ENCODE results near the gene IP6K2.

IP6K2 gene

DNA sequence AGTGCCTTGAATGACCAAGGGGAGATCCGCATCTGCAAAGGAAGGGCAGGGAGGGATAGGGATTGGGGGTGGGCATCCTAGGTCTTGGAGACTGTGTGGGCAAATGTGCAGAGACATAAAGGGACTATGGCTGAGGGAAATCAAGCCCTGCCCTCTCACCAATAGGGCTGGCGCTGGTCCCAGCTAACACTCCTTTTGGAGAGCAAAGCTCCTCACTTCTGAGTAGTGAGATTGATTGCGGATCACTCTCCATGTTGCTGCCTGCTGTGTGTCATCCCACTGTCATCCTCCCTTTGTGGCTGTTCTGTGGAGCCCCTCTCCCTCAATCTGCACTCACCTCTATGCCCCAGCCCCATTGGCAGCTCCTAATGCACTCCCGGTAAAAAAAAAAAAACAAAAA, 52.1 kb downstream of the IP6K2 start:
- DNase-seq (ENCODE audit: low read depth, low spot score), result no peak

DNA sequence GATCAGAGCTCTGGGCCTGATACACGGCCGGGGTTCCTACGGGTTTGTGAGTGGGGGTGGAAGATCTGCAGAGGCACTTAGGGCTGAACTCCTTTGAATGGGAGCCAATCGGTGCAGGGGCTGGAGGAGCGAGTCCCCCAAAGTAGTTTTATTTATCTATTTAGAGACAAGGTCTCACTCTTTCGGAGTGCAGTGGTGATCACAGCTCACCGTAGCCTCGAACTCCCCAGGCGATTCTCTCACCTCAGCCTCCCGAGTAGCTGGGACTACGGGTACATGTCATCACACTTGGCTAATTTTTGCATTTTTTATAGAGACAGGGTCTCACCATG, 52.7 kb downstream of the IP6K2 start:
- no peak for DNase-seq (ENCODE audit: low read depth, low spot score)

DNA sequence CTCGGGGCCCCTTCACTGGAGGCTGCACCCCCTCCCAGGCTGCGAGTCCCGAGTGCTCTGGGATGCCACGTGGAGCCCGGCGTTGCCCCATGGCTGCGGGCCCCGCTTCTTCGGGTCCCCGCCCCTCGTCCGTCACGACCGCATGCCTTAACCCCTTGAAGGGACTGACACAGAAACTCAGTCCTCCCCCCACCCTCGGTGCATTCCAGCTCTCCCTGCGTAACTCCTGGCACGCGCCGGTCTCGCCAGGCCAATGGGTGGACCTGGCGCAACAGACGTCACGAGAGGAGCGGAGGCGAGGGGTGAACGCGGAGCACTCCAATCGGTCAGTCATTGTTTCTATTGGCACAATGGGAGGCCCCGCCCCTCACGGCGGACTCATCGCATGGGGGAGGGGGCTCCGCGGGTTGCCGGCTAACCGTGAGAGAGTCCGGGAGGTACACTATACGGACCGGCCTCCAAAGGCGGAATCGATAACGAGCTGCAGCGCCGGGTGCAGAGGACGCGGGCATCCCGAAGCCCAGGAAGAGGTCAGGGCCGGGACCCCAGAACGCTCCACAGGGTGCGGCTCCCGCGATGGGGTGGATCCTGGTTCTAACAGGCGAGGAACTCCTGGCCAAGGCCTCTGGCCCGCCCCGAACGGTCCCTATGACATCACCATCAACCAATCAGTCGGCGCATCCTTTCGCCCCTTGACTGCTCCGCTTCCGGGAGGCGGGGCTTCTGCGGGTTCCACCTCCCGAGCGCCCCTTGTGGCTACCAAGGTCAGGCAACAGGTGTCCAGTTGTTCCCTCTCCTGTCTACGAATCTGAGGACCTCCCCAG, 53.3 kb downstream of the IP6K2 start:
- DNase-seq (ENCODE audit: low read depth, low spot score), result peak; percentile 82

DNA sequence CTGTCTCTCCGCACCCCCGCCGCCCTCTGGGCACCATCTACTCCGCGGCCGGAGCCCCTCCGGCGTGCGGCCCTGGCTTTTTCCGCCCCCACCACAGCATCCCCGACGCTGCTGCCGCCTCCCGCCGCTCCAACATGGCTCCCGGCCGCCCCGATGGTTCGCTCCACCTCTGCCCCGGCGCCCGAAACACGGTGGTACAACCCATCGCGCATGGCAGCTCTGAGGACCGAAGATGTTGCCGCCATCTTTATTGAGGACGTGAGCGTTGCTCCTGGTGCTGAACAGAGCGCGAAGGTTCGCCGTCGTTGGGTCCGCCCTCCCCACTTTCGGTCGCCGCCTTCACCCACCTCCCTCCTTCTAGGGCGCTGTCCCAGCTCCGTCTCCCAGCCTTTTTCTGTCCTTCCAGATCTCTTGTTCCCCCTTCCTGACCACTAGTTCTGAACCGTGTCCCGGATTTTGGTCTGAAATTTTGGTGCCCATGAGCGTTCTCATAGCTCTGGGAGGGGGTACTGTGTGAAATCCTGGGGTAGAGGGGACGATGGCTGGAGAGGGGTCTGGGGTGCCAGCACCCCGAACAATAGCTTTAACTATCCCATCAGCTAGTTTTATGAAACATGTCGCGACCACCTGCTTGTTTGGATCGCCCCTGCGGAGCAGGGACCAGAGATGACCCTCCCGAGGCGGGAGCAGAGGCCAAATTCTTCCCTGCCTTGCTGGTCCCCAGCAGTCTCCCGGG, 54.1 kb downstream of the IP6K2 start, which contains the start of gene CELSR3:
TSS of gene CELSR3 (minus strand) at position 134 of the 736 bp plus-strand sequence. CDS start 252 bp downstream, outside the sequence.
- no peak for DNase-seq (ENCODE audit: low read depth, low spot score)

GRCh38 chr3:48662145-48662752, 54.8 kb downstream of the IP6K2 start:
- DNase-seq (ENCODE audit: low read depth, low spot score), result no peak

DNA sequence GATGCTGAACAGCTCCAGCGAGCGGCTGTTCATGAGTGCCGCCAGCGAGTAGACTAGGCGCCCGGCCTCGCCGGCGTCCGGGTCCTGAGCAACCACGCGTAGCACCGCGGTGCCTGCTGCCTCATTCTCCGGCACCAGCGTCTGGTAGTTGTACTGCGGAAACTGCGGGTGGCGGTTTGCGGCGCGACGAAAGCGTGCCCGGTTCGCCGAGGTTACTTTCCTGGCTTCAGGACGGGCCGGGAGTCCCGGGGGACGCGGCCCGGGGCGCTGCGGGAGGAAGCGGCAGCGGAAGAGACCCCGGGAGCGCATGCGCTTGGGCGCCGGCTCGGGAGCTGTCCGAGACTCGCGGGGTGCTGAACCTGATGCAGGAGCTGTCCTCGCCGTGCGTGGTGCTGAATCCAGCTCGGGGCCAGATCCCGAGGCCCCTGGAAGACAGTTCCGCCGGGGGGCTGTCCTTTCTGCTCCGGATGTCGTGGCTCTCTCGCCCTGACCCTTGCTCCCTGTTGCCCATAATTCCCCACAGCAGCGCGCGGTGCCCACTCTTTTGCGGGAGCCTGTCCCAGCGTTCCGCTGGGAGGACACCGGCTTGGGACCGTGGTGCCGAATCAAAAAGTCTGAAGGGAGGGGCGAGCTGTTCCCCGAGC, 55.4 kb downstream of the IP6K2 start:
- no peak for DNase-seq (ENCODE audit: low read depth, low spot score)

- DNase-seq (ENCODE audit: low read depth, low spot score), result no peak
Observed at GRCh38 chr3:48660800-48661400, 56.1 kb downstream of the IP6K2 start.

GRCh38 chr3:48656841-48657281, 60.2 kb downstream of the IP6K2 start:
- no peak for DNase-seq (ENCODE audit: low read depth, low spot score)

GRCh38 chr3:48656061-48656840, 60.8 kb downstream of the IP6K2 start:
- DNase-seq (ENCODE audit: low read depth, low spot score), result no peak

DNA sequence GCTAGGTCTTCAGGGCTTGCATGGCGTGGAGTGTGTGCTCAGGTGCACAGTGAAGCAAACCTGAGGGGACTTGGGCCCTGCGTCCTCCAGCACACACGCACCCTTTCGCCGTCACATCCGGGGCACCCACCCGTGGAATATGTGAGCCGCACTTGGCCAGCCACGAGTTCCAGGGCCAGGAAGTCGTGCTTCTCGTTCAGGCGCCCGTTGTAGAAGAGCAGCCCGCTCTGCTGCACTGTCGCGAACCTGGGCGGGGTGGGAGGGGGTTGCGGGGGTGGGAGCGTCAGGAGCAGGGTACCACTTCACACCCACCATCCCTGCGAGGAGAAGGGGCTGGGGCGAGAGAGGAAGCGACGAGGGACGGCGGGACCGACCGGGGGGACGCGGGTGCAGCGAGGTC, 61.4 kb downstream of the IP6K2 start:
- no peak for DNase-seq (ENCODE audit: low read depth, low spot score)

- no peak for DNase-seq (ENCODE audit: low read depth, low spot score)
Observed at GRCh38 chr3:48655063-48655462, 62.0 kb downstream of the IP6K2 start.

- DNase-seq (ENCODE audit: low read depth, low spot score), result no peak
Observed at GRCh38 chr3:48652923-48653715, 63.9 kb downstream of the IP6K2 start.

GRCh38 chr3:48651771-48652170, 65.2 kb downstream of the IP6K2 start:
- DNase-seq (ENCODE audit: low read depth, low spot score), result no peak

GRCh38 chr3:48650723-48651122, 66.3 kb downstream of the IP6K2 start:
- no peak for DNase-seq (ENCODE audit: low read depth, low spot score)

- DNase-seq (ENCODE audit: low read depth, low spot score), result no peak
Observed at GRCh38 chr3:48648188-48648850, 68.7 kb downstream of the IP6K2 start.

GRCh38 chr3:48647714-48648113, 69.3 kb downstream of the IP6K2 start:
- DNase-seq (ENCODE audit: low read depth, low spot score), result no peak

GRCh38 chr3:48644898-48645760, 71.9 kb downstream of the IP6K2 start:
- DNase-seq (ENCODE audit: low read depth, low spot score), result no peak

DNA sequence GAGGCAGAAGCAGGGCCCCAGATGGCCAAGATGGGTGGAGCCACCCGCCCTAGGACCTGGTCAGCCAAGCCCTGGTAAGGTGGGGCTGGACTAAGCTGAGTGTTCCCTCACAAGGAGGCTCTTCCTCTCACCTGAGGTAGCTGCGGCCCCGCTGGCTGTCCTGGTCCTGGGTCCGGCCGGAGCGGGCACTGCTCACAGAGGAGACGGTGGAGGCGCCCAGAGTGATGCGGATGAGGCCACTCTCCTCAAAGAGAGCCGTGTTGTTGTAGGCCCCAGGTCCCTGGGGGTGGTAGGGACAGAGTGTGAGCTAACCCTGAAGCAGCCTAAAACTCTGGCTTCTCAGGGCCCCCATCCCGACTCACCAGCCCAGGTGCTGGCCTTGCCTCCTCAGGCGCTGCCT, 74.4 kb downstream of the IP6K2 start:
- DNase-seq (ENCODE audit: low read depth, low spot score), result no peak

DNA sequence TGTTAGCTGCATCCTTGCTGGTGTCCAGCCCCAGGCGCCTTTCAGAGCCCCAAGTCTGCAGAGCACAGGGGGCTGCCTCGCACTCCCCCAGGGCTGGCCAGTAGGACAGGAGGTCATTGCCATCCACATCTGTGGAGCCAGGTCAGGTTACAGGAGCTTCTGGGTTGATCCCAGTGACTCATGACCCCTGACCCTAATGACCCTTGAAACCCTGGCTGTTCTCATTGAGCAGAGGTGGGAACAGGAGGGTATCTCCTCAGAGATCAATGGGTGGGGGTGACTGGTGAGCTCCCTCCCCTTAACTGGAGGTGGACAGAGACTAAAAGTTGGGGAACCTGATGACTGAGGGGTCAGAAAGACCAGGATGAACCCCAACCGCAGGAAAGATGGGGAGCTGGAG, 75.6 kb downstream of the IP6K2 start:
- DNase-seq (ENCODE audit: low read depth, low spot score), result no peak
